WTC11 (cell line): ENCODE measurements around the gene CENPF. TPM values are rescaled to one million over a fixed set of nuclear protein-coding genes. Genes with fewer than 3 reads are reported as not detected.

ENCODE experiments used
- ATAC-seq: fragments of 200-7000 bp; cut with Tn5 transposase; 2 replicates; pipeline ENCODE4 v1.10.0; 2021; ENCODE audit warnings: mild to moderate bottlenecking, moderate library complexity
- CTCF ChIA-PET: fragments of 300-600 bp; sonication (Branson Sonifier 250); formaldehyde crosslinking; loops from one replicate; lab custom pipeline; 2021; ENCODE audit warnings: antibody characterized with exemption; lab: Charles Lee
- POLR2A ChIA-PET: fragments of 350-600 bp; sonication (Branson Sonifier 250); formaldehyde crosslinking; loops from one replicate; lab custom pipeline; 2021; ENCODE audit warnings: antibody characterized with exemption; lab: Charles Lee
- DNase-seq: peaks from one replicate; pipeline ENCODE4 v3.0.0; 2021; ENCODE audit warnings: low spot score
- H3K27ac Mint-ChIP-seq: 2 replicates; pipeline ENCODE4 v1.8.0; 2021; ENCODE audit warnings: mixed read lengths
- H3K27me3 Mint-ChIP-seq: 2 replicates; pipeline ENCODE4 v1.8.0; 2021; ENCODE audit warnings: low read depth, mild to moderate bottlenecking, moderate library complexity, mixed read lengths
- H3K36me3 Mint-ChIP-seq: 2 replicates; pipeline ENCODE4 v1.8.0; 2021; ENCODE audit warnings: mixed read lengths
- H3K4me1 Mint-ChIP-seq: 2 replicates; pipeline ENCODE4 v1.8.0; 2022; ENCODE audit warnings: mixed read lengths
- H3K4me3 Mint-ChIP-seq: 2 replicates; pipeline ENCODE4 v1.8.0; 2021; ENCODE audit warnings: mild to moderate bottlenecking, moderate library complexity, mixed read lengths
- H3K9me3 Mint-ChIP-seq: 2 replicates; pipeline ENCODE4 v1.8.0; 2021; ENCODE audit warnings: mixed read lengths
- AR ChIP-seq: fragments of 250-450 bp; sonication (Bioruptor Pico); IDR thresholded peaks from 2 replicates; pipeline ENCODE4 v1.9.0; 2021; ENCODE audit warnings: mild to moderate bottlenecking
- ATF2 ChIP-seq: sonication (generic); formaldehyde crosslinking; IDR thresholded peaks from 2 replicates; pipeline ENCODE4 v1.8.1; 2022; ENCODE audit warnings: low read depth, missing genetic modification reagents, borderline replicate concordance
- CREM ChIP-seq: sonication (generic); formaldehyde crosslinking; IDR thresholded peaks from 2 replicates; pipeline ENCODE4 v1.8.1; 2022; ENCODE audit warnings: mild to moderate bottlenecking, missing genetic modification reagents, moderate library complexity
- ELF4 ChIP-seq: sonication (generic); formaldehyde crosslinking; IDR thresholded peaks from 2 replicates; pipeline ENCODE4 v1.8.1; 2022; ENCODE audit warnings: low read depth, mild to moderate bottlenecking, moderate library complexity, missing genetic modification reagents
- EMX1 ChIP-seq: fragments of 250-450 bp; sonication (Bioruptor Pico); IDR thresholded peaks from 2 replicates; pipeline ENCODE4 v1.8.0; 2021; ENCODE audit warnings: mild to moderate bottlenecking
- ETV6 ChIP-seq: sonication (generic); formaldehyde crosslinking; IDR thresholded peaks from 2 replicates; pipeline ENCODE4 v1.8.1; 2022; ENCODE audit warnings: mild to moderate bottlenecking, missing genetic modification reagents
- FOXK1 ChIP-seq: sonication (generic); formaldehyde crosslinking; IDR thresholded peaks from 2 replicates; pipeline ENCODE4 v1.8.0; 2022; ENCODE audit warnings: mild to moderate bottlenecking, moderate library complexity, missing genetic modification reagents
- FOXP4 ChIP-seq: sonication (generic); formaldehyde crosslinking; IDR thresholded peaks from 2 replicates; pipeline ENCODE4 v1.8.0; 2022; ENCODE audit warnings: mild to moderate bottlenecking, missing genetic modification reagents
- GABPB1 ChIP-seq: sonication (generic); formaldehyde crosslinking; IDR thresholded peaks from 2 replicates; pipeline ENCODE4 v1.8.1; 2023; ENCODE audit warnings: mild to moderate bottlenecking, missing genetic modification reagents
- MAX ChIP-seq: sonication (generic); formaldehyde crosslinking; IDR thresholded peaks from 2 replicates; pipeline ENCODE4 v1.8.0; 2022; ENCODE audit warnings: mild to moderate bottlenecking, missing genetic modification reagents
- NFYB ChIP-seq: sonication (generic); formaldehyde crosslinking; conservative IDR thresholded peaks from 2 replicates; pipeline ENCODE4 v1.8.0; 2022; ENCODE audit warnings: low read depth, missing genetic modification reagents
- NR2C2 ChIP-seq: sonication (generic); formaldehyde crosslinking; IDR thresholded peaks from 2 replicates; pipeline ENCODE4 v1.8.0; 2022; ENCODE audit warnings: mild to moderate bottlenecking, missing genetic modification reagents
- PRDM15 ChIP-seq: sonication (generic); formaldehyde crosslinking; IDR thresholded peaks from 2 replicates; pipeline ENCODE4 v1.8.0; 2022; ENCODE audit warnings: missing genetic modification reagents
- PRRX2 ChIP-seq: fragments of 250-450 bp; sonication (Bioruptor Pico); IDR thresholded peaks from 2 replicates; pipeline ENCODE4 v1.8.0; 2021; ENCODE audit warnings: mild to moderate bottlenecking
- RELA ChIP-seq: sonication (generic); formaldehyde crosslinking; IDR thresholded peaks from 2 replicates; pipeline ENCODE4 v1.8.1; 2022; ENCODE audit warnings: missing genetic modification reagents, mild to moderate bottlenecking, borderline replicate concordance
- SMAD4 ChIP-seq: sonication (generic); formaldehyde crosslinking; IDR thresholded peaks from 2 replicates; pipeline ENCODE4 v1.8.0; 2022; ENCODE audit warnings: mild to moderate bottlenecking, missing genetic modification reagents
- SOX15 ChIP-seq: fragments of 250-450 bp; sonication (Bioruptor Pico); IDR thresholded peaks from 2 replicates; pipeline ENCODE4 v1.9.0; 2021; ENCODE audit warnings: mild to moderate bottlenecking
- TEAD1 ChIP-seq: sonication (generic); formaldehyde crosslinking; IDR thresholded peaks from 2 replicates; pipeline ENCODE4 v1.8.0; 2022; ENCODE audit warnings: mild to moderate bottlenecking, missing genetic modification reagents
- ZNF219 ChIP-seq: sonication (generic); formaldehyde crosslinking; IDR thresholded peaks from 2 replicates; pipeline ENCODE4 v1.8.0; 2023; ENCODE audit warnings: missing genetic modification reagents, mild to moderate bottlenecking, borderline replicate concordance
- ZNF416 ChIP-seq: fragments of 250-450 bp; sonication (Bioruptor Pico); IDR thresholded peaks from 2 replicates; pipeline ENCODE4 v1.9.0; 2021; ENCODE audit warnings: mild to moderate bottlenecking, inconsistent platforms
- total RNA-seq: library from RNA; stranded (reverse); gene quantifications from 3 replicates; pipeline ENCODE4 v1.2.3, GENCODE V29; 2021
- TF ChIP-seq, protein P1 (sequence below): fragments of 250-450 bp; sonication (Bioruptor Pico); IDR thresholded peaks from 2 replicates; pipeline ENCODE4 v1.9.0; 2021; ENCODE audit warnings: moderate library complexity, mild to moderate bottlenecking, inconsistent platforms, borderline replicate concordance

Gene CENPF
- total RNA-seq, 1 experiment from 2014 or later: 166 TPM

DNA sequence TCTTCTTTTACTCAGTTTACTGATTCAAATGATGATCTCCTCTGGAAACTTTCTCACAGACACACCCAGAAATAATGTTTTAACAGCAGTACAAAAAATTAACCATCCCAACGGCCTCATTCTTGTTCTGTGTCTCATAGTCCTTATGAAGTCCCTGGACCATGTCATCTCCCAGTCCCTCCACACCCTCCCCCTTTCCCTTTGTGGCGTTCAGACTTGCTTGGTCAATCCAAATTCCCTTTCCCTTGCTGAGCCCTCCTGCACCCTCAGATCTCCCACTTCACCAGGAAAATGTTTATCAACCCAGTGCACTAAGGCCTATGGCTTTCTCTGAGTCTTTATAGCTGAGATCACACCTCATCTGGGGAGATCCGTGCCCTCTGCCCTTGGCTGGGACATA lies 85.9 kb downstream of the CENPF start:
- Mint-ChIP-seq H3K4me1 (peaks cover 13% of the 10 kb centered on the region), H3K27ac (no peak overlapping the region), H3K4me3 (no peak overlapping the region), H3K27me3 (no peaks in the 10 kb centered on the region; the same call in 1 of the 2 replicates), H3K9me3 (no peaks in the 10 kb centered on the region), H3K36me3 (no peaks in the 10 kb centered on the region)
- ChIA-PET POLR2A (no interaction called here), CTCF (no interaction called here)
- TF ChIP-seq SMAD4 (CRISPR knock-in tag) (no peak), AR (no peak), EMX1 (CRISPR knock-in tag) (no peak), RELA (no peak), SOX15 (CRISPR knock-in tag) (no peak), TEAD1 (no peak)
- TF ChIP-seq, protein P1, sequence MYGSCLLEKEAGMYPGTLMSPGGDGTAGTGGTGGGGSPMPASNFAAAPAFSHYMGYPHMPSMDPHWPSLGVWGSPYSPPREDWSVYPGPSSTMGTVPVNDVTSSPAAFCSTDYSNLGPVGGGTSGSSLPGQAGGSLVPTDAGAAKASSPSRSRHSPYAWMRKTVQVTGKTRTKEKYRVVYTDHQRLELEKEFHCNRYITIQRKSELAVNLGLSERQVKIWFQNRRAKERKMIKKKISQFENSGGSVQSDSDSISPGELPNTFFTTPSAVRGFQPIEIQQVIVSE (CRISPR knock-in tag): no peak
- ATAC-seq: no peak
- DNase-seq: no peak

DNA sequence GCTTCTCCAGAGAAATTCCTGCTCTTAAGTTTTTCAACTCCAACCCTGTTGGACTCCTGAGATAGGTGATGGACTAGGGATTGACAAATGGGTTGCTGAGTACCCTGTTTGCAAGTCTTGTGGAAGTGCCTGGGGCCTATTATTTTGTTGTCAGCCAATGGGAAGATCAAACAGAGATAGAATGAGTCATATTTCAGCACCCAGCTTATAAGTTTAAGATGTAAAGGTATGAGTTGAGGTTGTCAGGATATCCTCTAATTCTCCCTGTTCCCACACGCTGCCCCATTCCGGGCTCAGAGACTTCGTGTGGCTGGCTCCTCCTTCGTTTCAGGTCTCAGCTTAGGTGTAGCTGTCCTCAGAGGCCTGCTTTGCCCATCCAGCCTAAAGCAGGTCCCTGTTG lies 91.8 kb downstream of the CENPF start:
- Mint-ChIP-seq H3K27ac (no peak overlapping the region), H3K4me1 (no peaks in the 10 kb centered on the region), H3K4me3 (no peak overlapping the region), H3K9me3 (peaks cover 12% of the 10 kb centered on the region), H3K27me3 (no peaks in the 10 kb centered on the region), H3K36me3 (no peaks in the 10 kb centered on the region)
- ChIA-PET POLR2A (no interaction called here), CTCF (no interaction called here)
- DNase-seq: no peak
- TF ChIP-seq PRDM15 (CRISPR knock-in tag) (no peak), GABPB1 (no peak), NFYB (CRISPR knock-in tag) (no peak), FOXK1 (CRISPR knock-in tag) (no peak), ETV6 (CRISPR knock-in tag) (no peak), ATF2 (CRISPR knock-in tag) (no peak), FOXP4 (no peak), NR2C2 (CRISPR knock-in tag) (no peak), ZNF219 (CRISPR knock-in tag) (no peak), MAX (no peak), CREM (CRISPR knock-in tag) (no peak), ZNF416 (CRISPR knock-in tag) (no peak), ELF4 (CRISPR knock-in tag) (no peak), PRRX2 (CRISPR knock-in tag) (no peak)
- TF ChIP-seq, protein P1 (CRISPR knock-in tag): no peak
- no peak for ATAC-seq
